Stimulated activated CD8-positive, alpha-beta memory T cell treated with anti-CD3 and anti-CD28 coated beads, Interleukin-15, amount 100 ng/mL, for 4 hours (primary cell): Measurements from ENCODE around the gene HIVEP3.
A peak's percentile ranks its signal among the peaks of the same experiment; 100 is the strongest.

Experiments
- DNase-seq, 2 donors: peaks; one replicate each; pipeline ENCODE4 v3.0.0-alpha.2; 2020; ENCODE audit warnings: low read depth in 2 of 2

HIVEP3 gene

DNA sequence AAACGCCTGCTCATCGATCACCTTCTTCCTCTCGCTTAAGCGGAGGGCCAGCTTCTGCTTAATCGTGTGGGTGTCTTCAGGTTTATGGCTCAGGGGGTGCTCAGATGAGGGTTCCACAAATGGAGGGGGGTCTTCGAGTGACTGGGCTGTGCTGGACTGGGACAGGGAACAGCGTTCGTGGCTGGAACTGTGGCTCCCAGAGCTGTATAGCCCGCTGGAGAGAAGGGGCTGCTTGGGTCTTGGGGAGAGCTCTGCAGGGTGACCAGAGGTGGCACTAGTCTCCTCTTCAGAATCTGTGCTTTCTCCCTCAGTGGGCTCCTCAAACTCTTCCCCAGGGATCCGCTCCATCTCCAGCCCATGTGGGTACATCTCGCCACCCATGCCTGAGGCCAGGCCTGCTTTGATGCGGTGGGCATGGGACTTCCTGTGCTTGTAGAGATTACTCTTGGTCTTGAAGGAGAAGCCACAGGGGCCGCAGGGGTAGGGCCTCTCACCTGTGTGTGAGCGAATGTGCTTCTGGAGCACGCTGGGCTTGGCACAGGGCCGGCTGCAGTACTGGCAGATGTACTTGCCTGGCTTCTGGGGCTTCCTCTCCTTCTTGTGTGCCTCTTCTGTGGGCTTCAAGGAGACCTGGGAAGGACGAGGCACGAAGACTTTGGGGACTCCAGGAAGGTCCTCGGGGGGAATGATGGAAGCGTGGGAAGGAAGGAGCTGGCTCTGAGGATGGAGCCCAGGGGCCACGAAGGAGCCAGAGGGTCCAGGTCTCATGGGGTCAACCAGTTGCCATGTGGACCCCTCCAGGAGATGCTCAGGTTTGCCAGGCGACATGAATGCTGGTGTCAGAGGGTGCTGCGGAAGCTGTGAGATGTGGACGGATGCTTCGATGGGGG, 334.8 kb downstream of the HIVEP3 start:
- no peak for DNase-seq

DNA sequence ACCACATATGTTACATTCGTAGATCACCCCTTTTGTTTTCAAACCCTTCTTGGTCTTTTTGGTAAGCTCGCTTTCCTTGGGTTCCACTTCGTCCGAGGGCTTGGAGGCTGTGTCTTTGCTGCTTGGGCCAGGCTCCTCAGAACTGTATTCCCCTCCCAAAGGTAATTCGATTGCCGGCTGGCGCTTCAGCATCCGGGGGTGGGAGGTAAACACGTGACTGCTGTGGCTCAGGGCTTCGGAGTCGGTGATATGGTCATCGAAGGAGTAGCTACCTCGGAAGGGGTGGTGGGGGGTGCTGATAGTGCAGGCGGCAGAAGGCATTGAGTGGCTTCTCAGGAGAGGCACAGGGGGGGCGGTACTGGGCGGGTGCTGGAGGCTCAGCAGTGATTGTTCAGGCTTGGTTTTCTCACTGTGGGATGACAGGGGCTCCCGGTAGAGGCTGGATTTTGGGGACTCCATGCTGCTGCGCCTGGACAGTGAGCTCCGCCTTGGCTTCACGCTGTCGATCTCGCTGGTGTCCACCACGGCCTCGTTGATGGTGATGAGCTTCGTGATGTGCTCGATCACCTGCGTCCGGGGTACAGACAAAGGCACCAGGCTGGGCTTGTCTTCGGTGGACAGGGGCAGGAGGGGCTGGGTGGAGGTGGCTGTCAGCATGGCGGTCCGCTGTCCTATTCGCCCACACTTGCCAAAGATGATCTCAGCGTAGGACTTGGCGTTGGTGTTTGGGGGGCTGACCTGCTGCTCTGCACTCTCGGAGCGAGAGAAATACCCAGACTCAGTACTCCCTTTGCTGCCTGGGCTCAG, 335.7 kb downstream of the HIVEP3 start:
- DNase-seq, result no peak

DNA sequence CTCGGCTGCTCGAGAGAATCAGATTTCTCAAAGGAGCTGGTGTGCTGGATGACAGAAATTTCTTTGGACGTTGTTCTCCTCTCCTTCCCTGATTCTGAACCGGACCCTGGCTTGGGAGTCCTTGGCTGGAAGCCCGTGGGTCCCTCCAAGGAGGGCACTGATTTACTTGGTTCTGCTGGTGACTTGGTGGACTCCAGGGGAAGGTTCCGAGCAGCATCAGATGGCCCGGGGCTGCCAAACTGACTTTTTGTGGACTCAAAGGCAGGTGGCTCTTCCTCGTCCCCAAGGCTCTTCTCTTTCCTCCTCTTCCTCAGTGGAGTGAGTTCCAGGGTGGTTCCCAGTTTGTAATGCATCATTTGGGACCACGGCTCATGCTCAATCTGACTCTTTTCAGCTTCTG, 336.4 kb downstream of the HIVEP3 start:
- no peak for DNase-seq

DNA sequence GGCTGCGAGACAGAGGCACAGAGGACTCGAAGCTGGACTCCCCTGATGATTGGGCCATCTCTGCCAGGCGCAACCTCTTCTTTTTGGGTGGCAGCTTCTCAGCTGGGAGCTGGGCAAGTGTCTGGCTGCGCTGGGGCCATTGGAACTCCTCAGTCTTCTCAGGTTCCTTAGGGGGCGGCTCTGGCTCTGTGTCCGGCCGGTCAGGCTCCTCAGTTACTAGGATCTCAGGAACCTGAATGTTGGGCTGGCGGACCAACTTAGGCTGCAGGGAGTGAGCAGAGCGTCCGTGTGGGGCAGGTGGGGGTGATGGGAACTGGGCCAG, 336.8 kb downstream of the HIVEP3 start:
- DNase-seq, result no peak

DNA sequence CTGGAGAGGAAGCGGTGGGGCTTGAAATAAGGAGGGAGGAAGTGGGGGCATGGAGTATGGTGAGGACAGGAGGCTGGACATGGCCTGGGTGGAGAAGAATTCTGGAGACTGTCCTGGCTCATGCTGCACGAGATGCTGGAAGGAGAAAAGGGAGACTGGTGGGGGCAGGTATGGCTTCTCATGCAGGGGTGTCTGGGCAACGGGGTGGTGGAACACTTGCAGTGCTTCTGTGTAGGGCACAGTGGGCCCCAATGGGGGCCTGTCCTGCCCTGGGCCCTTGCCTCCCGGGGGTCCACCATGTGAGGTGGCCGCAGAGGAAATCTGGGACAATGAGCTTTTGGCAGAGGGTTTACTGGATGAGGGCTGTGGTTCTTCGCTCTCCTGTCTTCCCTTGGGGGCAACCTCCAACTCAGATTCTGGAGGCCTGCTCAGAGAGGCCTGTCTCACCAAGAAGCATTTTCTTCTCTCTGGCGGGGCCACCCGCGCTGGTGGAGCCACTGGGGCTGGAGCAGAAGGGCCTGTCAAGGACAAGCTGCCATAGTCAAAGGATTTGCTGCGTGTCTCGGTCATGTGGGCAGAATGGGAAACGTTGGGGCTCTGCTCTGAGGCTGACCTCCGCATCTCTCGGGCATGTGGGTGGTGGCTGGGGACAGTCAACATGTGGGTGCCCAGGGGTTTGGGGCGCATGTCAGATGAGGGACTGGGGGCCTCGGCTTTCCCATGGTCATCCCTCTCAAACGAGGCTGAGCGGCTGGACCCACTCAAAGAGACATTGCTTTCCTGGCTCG, 337.3 kb downstream of the HIVEP3 start:
- DNase-seq, result no peak

DNA sequence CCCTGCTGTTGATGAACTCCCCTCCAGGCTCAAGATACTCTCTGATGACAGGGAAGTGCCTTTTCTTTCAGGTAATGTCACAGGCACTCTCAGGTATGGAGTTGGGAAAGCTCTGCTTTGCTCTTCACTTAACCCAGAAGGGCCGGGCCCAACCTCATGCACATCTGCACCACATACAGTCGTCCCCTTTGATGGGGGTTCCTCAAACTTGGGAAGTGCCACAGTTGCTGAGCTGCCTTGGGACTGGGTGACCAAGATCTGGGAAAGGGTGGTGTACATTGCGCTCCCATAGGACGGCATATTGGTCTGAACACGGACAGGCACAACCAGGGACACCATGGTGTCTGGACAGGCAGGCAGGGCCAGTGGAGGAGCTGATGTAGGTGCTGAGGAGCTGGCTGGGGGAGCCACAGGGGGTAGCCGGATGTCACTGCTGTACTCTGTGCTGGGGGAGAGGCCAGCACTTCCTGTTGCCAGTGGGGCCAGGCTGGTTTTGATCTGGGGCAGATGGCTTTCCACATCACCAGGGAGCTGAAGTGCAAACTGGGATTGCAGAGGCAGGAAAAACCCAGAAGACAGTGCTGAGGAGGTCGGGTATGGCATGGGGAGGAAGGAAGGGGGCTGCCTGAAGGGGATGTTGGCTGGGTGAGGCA, 338.1 kb downstream of the HIVEP3 start:
- DNase-seq, result no peak

DNA sequence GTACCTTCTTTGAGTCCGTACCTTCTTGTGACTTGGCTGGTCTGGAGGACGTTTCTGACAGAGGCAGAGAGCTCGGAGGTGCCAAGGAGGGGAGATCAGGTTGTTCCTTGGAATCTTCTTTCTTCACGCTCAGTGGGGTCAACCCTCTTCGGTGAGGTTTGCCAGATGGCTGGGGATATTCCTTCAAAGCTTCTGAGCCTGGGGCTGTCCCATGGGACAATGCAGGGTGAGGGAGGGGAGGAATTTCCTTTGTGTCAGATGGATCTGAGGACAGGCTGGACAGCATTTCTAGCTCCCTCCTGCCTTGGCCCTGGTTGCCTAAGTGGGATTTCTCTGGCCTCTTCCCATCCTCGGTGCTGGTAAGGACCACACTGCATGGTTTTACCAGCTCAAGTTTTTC, 338.7 kb downstream of the HIVEP3 start:
- no peak for DNase-seq

DNA sequence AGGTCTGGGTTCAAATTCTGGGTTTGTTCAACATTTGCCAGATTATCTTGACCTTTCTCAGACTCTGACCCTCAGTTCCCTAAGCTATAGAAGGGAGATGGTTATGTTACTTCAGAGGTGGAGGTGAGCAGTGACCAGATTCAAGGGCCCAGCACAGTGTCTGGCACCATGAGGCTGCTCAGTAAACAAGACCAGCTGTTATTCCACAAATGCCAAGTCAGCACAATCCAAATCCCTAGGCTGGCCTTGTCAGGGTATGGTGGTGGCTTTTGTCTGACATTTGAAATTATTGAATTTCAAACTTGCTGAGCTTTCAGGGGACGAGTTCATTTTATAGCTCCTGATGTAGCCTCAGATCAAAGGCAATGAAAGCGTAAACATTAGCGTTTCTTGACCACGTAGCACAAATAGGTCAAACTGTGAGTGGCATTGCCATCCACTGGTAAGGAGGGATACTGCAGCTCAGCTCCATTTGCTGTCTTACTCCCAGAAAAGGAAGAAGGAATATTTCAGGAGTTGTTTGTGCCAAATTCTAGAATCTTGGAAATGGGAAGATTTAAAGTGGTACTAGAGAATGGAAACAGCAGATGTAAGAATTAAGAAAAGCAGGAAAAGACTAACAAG, 339.9 kb downstream of the HIVEP3 start:
- DNase-seq, result no peak

DNA sequence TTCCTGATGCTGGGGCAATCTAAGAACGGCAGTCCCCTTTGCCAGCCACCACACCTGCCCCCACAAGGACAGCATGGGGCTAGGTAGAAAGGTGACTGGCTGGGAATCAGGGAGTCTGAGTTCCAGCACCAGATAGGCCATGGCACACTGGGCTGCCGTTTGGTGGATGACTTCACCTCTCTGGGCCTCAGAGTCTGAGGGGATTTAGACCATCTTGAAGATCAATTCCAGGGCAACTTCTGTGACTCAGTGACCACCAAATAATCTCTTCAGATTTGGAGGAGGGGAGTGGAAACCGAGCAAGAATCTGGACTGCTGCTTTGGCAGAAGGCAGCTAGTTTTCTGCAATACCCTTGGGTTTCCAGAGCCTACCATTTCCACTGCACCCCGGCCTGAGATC, 342.1 kb downstream of the HIVEP3 start:
- DNase-seq, result no peak

DNA sequence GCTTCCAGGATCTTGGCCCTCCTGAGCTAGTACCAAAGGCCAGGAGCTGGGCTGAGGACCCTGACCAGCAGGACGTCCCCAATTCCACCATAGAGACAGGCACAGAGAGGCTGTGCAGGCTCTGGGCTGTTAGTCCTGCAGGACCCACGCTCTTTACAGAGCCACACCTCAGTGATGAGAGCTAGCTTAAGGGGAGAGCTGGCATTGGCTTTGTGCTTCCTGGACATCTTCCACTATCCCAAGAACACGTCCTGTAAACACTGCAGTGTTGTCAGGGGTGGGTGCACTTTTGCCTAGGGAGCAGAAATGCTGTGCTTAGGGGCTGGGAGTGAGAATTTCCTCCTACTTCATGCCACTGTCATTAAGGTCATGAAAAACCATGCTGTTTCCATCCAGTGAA, 342.5 kb downstream of the HIVEP3 start:
- DNase-seq, result no peak

DNA sequence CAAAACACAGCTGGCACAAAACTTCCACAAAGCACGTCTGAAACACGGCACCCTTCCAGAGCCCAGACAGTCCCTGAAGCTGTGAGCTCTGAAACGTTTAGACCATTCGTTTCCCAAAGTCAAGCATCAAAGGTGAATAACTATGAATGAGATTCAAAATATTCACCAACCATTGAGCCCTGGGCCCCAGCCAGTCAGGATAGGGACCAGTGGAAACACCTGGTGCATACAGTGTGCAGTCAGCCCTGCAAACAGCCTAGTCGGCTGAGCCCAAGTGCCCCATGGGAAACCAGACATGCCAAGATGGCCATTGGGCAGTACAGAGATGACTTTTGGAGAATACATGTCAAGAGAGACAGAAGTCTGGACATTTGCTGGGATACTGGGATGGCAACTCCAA, 343.9 kb downstream of the HIVEP3 start:
- no peak for DNase-seq

DNA sequence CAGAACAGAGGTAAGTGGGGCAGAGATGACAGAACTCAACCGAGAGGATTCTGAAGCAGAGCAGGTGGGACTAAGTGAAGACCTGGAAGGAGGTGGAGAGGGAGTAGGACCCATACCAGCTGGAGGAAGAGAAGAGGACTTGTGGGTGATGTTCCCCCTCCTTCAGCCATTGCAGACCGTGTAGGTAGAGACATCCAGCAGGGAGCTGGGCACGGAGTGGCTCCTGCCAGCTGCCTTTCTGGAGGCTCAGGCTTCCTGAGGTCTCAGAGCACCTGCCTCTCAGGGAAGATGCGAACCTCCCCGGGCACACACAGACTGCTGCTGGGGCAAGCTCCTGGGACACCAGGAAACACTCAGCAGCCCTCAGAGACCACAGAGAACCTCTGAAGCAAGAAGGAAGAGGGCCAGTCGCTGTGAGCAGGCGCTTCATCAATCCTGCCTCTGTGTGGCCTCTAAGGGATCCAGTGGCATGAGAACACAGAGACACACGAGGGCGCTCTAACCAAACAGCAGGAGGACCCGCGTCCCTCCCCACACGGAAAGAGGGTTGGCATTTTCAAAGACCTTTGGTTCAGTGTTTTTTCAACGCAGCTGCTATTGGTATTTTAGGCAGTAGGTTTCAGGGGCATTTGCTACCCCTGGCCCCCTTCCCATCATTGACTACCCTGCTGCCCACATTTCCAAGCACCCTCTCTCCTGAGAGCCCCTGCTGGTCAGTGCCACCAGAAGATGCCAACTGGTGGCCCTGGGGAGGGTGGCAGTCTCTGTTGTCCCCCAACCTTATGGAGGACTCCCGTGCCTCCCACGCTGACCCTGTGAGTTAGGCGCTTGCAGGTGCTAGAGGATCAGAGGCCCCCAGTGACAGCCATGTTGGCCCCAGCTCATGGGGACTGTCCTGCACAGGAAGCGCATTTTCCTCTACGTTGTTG, 344.7 kb downstream of the HIVEP3 start:
- DNase-seq, result peak; percentile 50 to 58

DNA sequence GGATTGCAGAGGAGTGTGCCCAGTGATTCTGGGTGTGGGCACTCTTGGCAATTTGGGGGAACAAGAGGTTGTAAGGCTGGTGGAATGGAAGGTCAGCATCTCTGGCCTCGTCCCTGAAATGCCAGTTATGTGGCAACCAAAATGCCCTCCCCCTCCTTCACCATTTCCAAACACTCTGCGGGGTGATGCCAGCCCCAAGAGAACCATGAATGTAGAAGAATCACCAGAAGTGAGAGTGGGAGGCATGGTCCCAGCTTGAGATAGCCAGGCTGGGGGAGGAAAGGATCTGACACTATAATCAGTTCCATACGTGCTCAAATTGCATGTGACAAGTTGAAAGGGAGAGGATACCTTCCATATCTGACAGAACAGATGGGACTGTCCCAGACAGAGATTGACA, 345.5 kb downstream of the HIVEP3 start:
- DNase-seq, result no peak

DNA sequence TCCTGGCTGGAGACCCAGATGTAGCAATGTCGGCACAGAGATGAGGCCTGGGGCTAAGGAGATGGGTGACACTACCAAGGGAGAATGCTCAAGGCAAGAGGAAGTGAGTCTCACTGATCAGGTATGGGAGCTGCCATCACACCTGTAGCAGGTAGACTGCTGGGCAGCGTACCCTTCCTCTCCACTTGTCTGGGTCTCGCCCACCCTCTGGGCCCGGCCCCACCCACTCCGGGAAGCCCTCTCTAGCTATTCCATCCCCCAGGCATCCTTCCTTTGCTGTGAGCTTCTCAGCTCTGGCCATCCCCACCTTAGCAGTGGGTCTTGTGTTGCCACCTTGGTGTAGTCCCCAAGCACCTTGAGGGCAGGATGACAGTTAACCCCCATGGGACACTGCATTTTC, 346.5 kb downstream of the HIVEP3 start:
- DNase-seq, result no peak

DNA sequence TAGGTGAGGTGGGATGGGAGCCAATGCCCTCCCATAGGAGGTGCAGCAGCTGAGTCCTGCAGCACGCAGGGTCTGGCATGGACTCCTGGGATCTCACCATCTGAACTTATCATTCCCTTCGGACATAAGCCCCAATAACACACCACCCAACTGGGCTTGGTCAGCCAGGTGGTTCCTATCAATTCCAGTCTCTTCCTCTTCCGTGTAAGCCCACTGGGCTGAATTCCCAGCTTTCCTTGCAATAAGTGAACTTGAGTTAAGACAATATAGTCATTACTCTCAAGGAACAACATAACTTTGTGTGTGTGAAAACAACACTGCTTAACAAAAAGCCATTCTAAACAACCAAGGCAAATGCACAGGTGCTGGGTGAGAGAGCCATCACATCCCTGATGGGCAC, 347.7 kb downstream of the HIVEP3 start:
- no peak for DNase-seq

DNA sequence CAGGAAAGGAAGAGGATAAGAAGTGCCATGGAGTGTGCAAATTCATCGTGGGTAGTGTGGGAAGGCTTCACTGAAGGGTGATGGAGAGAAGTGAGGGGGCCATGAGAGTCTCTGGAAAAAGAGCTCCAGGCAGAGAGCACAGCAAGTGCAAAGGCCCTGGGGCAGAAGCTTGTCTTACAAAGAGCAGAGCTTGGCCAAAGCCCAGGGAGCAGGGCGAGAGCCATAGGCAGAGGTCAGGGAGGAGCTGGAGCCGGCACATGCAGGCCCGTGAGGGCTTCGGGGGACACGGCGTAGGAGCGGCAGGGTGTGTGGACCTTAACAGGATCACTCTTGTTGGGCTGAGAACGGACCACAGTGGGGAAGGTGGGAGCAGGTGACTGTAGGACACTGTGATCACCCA, 350.5 kb downstream of the HIVEP3 start:
- no peak for DNase-seq

DNA sequence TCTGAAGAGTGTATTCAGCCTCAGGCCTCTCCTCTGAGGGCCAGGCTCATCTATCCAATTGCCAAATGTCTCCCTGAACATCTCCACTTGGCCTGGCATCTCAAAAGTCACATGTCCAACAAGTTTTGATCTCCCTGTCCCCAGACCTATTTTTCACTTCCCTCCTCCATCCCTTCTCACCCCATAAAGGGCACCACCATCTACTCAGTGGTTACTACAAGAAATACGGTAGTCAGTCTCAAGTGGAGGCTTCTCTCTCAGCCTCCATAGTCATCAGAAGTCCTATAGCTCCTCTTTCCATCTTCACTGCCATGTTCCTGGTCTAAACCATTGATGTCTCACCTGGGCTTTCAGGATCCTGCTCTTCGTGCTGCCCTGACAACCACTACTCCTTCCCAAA, 351.8 kb downstream of the HIVEP3 start:
- DNase-seq, result no peak

DNA sequence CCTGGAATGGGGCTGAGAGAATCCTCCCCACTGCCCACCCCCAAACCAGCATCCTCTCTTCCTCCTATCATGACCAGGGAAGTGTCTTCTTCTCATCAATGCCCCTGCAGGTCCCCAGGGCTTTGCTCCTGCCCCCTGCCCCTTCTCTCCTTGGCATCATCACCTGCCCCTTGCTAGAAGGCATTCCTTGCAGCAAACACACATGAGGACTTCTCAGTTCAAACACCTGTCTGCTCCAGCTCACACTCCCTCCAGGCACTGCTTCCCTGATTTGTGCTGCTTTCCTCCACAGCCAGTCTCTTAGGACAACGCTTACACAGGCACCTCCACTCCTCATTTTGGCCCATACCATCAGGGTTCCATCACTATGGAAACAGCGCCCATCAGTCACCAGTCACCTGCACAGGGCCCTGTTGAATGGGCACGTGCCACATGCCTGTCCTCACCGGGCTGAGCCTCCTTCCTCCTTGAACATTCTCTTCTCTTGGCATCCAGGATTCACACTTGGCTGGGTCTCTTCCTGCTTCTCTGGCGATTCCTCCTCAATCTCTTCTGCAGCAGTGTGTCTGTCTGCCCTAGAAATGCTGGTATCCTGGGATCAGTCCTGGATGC, 352.3 kb downstream of the HIVEP3 start:
- no peak for DNase-seq

DNA sequence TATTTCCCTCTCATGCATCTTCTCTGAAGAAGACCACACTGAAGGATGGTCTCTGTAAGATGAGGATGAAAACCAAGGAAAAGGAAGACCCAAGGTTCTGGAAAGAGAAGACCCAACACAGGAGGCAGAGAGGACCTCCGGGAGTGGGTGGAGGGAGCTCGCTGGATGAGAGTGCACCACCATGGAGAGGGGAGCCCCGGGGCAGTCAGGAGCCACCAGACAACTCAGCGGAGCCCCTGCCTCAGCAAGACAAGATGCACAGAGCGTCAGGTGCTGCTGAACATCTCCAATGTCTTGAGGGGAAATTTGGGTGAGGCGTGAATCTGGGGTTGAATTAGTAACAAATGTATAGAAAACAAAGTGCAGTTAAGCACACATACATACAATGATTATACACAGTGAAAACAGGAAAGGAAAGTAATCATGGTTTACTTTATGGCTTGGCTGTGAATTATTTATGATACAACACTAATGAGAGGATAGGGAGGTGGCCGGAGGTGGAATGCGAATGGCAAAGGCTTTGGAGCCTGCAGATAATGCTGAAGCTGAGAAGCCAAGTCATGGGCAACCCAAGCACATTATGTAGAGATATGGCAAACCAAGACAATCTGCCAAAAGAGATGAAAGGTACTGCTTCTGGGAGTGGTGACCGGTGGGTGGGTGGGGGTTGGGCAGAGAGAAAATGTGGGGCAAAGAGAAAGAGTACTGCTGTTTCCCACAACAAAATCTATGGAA, 353.8 kb downstream of the HIVEP3 start:
- DNase-seq, result no peak
